ENCODE measurements around the gene ARNT2.

Gene ARNT2

GRCh38 chr15:80471881-80472280 lies 67.7 kb downstream of the ARNT2 start:
- DNase-seq, result no peak

- DNase-seq, result no peak
Measured at GRCh38 chr15:80473286-80474223, 69.4 kb downstream of the ARNT2 start.

- DNase-seq, result no peak
Measured at GRCh38 chr15:80474224-80475215, 70.3 kb downstream of the ARNT2 start.

- DNase-seq, result no peak
Measured at GRCh38 chr15:80475572-80475971, 71.4 kb downstream of the ARNT2 start.

GRCh38 chr15:80476036-80476435 lies 71.9 kb downstream of the ARNT2 start:
- no peak for DNase-seq

GRCh38 chr15:80478075-80478474 lies 73.9 kb downstream of the ARNT2 start:
- DNase-seq, result no peak

GRCh38 chr15:80479191-80479590 lies 75.0 kb downstream of the ARNT2 start:
- DNase-seq, result no peak

GRCh38 chr15:80480171-80480811 lies 76.1 kb downstream of the ARNT2 start:
- no peak for DNase-seq

- no peak for DNase-seq
Measured at GRCh38 chr15:80480909-80481308, 76.7 kb downstream of the ARNT2 start.

GRCh38 chr15:80482696-80483095 lies 78.5 kb downstream of the ARNT2 start:
- no peak for DNase-seq

- DNase-seq, result no peak
Measured at GRCh38 chr15:80483725-80484161, 79.6 kb downstream of the ARNT2 start.

- no peak for DNase-seq
Measured at GRCh38 chr15:80484333-80484864, 80.2 kb downstream of the ARNT2 start.

- no peak for DNase-seq
Measured at GRCh38 chr15:80485370-80486164, 81.4 kb downstream of the ARNT2 start.

- no peak for DNase-seq
Measured at GRCh38 chr15:80487839-80488390, 83.7 kb downstream of the ARNT2 start.

- DNase-seq, result no peak
Measured at GRCh38 chr15:80489030-80489594, 84.9 kb downstream of the ARNT2 start.

- DNase-seq, result no peak
Measured at GRCh38 chr15:80490431-80490990, 86.3 kb downstream of the ARNT2 start.

- DNase-seq, result no peak
Measured at GRCh38 chr15:80491163-80491847, 87.1 kb downstream of the ARNT2 start.

GRCh38 chr15:80492409-80492808 lies 88.2 kb downstream of the ARNT2 start:
- DNase-seq, result no peak

- DNase-seq, result no peak
Measured at GRCh38 chr15:80492874-80493273, 88.7 kb downstream of the ARNT2 start.

- no peak for DNase-seq
Measured at GRCh38 chr15:80494351-80494751, 90.2 kb downstream of the ARNT2 start.
